Activated CD4-positive, alpha-beta T cell treated with anti-CD3 and anti-CD28 coated beads, Interleukin-10, Interleukin-2, amounts not matched to agents 100 ng/mL and 50 ng/mL, durations not matched to agents 16 hours and 8 hours (primary cell): ENCODE data around the gene ETNK2.
A peak's percentile ranks its signal among the peaks of the same experiment; 100 is the strongest.

Source experiments
- DNase-seq: peaks from one replicate; pipeline ENCODE4 v3.0.0-alpha.2; 2020

ETNK2 gene

DNA sequence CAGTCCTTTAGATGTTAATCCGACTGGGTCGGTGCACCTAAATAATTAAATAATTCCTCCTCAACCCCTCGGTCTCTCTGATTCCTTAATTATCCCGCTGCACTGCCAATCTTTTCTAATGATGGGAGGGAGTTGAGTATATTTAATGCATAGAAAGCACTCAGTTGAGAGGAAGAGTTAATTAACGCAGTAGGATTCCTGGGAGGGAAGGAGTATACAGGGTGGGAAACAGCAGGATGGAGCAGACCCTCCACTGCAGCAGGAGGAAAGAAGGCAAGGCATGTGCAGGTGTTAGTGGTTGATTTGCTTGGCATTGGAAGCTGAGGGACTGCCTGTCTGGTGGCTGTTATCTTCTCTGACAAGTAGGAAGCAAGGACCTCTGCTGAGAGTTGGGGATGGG is 24.2 kb upstream of the ETNK2 start:
- no peak for DNase-seq

DNA sequence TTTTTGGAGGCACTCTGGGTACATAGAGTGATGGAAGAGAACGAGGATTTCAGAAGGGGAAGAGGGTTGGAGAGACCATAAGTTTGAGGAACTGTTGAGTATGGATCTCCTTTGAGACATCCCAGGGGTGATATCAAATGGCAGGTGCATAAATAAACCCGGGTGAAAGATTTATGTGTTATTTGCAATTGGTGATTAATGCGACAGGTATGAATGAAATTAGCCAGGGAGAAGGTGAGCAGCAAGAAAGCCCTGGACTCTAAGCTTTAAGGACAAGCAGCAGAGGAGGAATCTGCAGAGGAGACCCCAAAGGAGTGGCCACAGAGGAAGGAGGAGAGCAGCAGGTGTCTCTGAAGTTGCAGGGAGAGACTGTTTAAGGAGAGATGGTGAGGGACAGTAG is 23.1 kb upstream of the ETNK2 start:
- no peak for DNase-seq

- DNase-seq: no peak
Observed at GRCh38 chr1:204172404-204173029, 20.7 kb upstream of the ETNK2 start.

GRCh38 chr1:204171751-204172178 is 19.9 kb upstream of the ETNK2 start:
- no peak for DNase-seq

- DNase-seq: no peak
Observed at GRCh38 chr1:204170494-204171155, 18.8 kb upstream of the ETNK2 start.

DNA sequence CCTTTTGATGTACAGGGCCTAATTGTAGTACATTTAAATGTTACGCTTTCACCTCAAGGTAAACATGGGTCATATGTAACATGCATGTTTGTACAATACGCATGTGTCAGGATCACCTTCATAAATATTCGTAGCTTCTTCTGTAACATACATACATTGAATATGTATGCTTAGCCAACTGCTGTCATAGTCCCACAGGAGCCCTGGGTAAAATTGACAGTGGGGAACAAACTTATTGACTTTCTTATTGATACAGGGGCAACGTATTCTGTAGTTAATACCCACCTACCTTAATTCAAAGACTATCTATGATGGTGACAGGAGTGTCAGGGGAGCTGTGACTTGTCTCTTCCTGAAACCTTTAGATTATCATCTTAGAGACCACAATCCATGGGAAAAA is 18.0 kb upstream of the ETNK2 start:
- DNase-seq: no peak

GRCh38 chr1:204167730-204168129 is 15.9 kb upstream of the ETNK2 start:
- no peak for DNase-seq

DNA sequence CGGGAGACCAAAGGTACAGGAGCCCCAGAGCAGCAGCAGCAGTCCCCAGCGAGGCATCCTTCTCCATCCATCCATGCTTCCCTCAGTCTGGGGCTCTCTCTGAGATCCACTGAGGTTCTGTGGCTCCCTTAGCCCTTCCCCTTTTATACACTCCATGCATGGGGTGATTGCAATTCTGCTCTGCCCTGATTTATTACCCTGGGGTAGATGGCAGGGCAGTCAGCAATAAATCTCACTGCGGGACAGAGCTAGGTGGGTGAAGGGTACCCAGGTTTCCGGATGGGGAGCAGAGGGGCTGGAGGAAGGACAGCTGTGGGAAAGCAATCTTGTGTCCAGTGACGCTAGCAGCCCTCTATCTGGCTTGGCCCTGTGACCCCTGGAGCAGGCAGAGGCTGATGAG is 14.4 kb upstream of the ETNK2 start, which contains the start of gene REN:
Gene REN (minus strand): TSS at position 119 of the 400 bp plus-strand sequence. CDS start 44 bp downstream, at position 75.
- DNase-seq: no peak

- DNase-seq: peak; percentile 73
Observed at GRCh38 chr1:204162494-204163074, 10.7 kb upstream of the ETNK2 start.

DNA sequence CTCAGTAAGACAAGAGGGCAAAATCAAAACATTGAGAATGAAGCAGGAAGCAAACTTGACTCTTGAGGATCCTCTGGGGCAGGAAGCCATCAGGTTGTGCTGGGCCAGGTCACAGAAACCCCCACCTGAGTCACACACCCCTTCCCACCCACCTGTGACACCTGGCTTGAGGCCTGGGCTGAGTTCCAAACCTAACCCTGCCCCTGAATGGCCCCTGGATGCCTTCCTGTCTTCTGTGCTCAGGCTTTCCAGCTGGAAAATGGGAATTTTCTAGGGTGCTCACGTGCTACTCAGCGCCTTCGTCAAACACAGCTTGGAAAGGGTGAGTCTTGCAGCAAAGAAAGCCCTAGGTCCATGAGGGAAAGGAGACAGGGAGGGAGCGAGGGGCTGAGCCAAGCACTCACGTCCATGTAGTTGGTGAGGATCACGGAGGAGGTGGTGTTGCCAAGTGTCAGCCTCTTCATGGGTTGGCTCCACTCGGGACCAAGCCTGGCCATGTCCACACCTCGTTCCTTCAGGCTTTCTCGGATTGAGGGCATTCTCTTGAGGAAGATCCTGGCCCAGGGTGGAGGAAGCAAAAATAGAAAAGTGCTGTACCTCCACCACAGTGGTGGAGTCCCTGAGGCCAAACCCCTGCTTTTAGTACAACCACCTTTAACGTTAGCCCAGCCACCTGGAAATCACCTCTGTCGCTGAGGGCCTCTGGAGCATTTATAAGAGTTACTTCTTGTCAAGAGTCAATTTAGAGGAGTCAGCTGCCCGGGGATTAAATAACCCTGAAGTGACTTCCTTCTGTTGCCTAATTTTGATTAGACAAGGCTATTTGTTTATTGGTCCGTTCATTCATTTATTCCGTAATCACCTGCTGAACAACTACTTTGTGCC is 10.0 kb upstream of the ETNK2 start:
- DNase-seq: no peak

GRCh38 chr1:204157962-204158361 is 6.1 kb upstream of the ETNK2 start:
- no peak for DNase-seq

GRCh38 chr1:204155881-204156280 is 4.0 kb upstream of the ETNK2 start:
- DNase-seq: no peak

DNA sequence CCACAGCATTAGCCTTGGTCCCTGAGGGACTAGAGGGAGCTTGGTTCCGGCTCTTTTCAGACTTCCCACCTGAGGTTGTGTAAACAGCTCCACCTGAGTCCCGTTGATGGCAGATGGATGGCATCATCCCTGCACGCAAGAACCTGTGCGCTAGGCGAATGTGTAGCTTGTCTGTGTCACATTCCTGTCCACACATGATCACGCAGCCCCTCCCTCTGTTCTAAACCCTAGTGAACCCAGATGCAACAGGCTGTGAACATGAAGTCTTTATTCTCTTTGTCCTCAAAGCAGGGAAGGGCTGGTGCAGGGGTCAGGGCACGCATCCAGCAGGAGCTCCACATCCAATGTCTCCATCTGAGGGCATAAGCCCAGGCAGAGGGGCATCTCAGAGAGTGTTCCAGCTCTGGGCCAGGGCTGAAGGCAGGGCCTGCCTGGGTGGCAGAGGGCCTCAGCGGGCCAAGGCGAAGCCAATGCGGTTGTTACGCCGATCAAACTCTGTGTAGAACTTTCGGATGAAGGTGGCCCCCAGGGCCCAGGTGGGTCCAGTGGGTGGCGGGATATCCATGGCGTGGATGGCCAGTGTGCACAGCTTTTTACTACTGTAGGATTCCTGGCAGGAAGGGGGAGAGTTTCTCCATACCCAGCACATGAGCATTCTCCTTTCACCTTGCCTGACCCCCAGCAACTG is 2.9 kb upstream of the ETNK2 start:
- DNase-seq: no peak

DNA sequence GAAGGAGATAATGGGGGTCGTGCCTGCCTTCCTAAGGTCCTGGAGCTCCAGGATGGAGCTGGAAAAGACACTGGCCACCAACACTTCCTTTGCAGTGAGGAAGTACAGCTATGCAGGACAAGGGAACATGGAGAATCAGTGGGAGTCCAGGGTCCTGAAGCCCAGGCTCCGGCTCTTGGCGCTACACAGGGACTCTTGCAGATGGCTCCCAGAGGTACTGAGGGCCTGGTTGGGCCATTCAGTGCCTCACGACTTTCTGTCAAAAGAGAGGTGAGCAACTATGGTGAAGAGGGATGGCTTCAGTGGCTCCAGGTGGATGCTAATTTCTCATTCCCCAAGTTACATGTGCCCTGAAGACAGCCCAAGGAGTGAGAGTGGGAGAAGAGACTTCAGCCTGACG is 1.8 kb upstream of the ETNK2 start:
- no peak for DNase-seq

DNA sequence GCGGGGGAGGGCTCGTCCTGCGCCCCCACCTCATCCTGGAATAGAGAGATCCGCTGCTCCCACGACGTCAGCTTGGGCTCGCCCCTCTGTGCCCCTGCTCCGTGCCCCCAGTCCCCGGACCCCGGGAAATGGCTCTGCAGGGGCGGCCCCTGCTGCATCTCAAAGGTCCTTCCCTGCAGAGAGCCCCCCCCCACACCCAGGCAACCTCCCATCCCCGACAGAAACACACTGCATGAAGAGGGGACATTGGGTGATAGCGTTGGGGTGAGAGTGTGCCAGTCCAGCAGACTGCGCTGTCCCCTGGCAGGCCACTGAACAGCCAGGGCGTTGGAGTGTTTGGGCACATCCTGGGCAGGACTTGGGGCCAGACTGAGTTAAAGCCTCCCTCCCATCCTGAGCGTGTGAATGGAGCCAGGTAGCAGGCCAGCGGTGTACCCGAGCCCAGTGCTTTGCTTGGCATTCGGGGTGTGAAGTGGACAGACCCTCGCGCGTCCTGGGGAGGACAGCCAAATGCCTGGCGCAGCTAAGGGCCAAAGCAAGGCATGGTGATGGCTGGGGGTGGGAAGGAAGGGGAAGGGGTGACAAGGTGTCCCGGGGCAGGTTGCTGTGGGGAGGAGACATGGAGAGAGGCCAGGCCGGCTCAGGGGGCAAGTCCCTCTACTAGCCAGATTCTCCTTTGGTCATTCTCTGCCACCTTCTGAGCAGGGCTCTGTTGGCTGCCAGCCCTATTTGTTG is 633 bp upstream of the ETNK2 start:
- DNase-seq: no peak

DNA sequence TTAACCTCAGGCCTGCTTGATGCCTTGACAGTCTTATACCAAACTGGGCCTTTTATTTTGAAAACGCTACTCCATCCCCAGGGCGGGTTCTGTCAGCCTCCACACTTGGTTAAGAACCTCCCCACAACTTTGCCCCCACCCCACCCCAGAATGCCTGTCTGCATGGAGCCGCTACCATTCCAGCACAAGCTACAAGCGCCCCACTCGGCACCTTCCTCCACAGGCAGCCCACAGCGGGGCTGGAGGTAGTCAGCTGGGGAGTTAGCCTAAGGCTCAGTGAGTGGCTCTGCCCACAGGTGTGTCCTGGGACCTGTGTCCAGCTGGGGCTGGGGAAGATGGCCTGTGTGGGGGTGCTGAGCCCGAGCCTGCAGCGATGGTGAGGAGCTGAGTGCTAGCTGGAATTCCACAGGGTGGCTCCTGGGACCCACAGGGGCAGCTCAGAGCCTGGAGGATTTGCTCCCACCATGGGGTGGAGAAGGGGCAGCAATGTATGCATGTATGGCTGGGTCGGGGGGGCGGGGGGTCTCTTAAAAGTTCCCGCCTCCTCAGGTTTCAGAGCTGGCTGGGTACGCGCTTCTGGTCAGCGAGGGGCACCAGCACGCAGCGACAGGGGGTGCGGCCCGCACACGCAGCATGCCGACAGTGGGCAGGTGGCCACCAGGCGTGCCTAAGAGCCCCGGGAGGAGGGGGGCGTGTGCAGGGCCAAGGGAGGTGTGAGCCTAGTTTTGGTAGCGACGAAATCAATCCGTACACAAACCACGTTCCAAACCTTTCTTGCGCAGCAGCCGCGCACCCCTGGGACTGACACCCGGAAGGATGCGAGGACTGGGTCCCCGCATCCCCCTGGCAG is 917 bp downstream of the ETNK2 start:
- no peak for DNase-seq

- no peak for DNase-seq
Observed at GRCh38 chr1:204149635-204150565, 1.9 kb downstream of the ETNK2 start.

GRCh38 chr1:204149107-204149506 is 2.7 kb downstream of the ETNK2 start:
- no peak for DNase-seq

DNA sequence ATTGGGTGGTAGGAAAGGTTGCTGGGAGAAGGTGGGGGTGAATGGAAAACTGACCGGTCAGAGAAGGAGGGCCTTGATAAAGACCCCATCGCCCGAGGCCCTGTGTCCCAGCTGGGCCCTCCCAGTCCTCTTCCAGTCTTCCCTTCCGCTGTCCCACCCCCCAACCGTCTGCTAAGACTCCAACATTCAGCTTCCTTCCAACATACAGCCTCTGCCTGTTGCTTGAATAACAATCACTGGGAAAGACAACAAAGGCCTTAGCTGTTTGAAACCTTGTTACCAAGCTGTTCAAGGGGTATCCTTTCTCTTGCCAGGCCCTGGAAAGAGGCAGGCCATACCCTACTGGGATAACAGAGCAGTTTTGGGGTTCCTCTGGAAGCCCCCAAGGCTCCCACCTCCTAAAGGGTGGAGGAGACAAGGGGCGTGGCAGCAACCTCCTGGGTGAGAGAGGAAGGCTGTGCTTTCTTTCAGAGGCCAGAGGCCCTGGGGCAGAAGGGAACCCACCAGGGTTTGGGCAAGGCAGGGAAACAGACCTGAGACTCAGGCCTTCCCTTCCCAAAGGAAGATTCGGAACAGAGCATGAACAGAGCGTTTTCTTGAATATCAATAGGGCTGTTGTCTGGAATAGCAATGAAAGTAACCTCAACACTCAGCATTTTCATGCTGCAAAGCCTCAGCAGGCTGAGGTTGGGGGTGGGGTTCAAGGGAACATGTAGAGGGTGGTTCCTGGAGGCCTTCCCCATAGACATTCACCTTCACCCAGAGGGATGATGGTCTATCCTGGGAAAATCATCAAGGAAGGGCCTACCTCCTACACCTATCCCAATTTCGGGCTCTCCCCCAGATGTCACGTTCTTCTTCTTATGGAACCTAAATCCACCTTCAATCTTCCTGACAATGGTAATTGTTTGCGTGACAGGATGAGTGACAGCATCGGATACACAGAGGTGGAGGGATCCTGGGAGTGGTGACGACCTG is 4.1 kb downstream of the ETNK2 start:
- no peak for DNase-seq
